Raji (cell line): ENCODE data around the gene MTMR12.

ENCODE experiments used
- POLR2A ChIP-seq: IDR thresholded peaks from 2 replicates; pipeline ENCODE4 v1.6.1; 2011; ENCODE audit warnings: low read depth, low read length, control low read depth; ENCODE audit not compliant: insufficient read depth

Gene MTMR12

GRCh38 chr5:32193591-32193990 is 119.1 kb downstream of the MTMR12 start:
- no peak for TF ChIP-seq POLR2A

- no peak for TF ChIP-seq POLR2A
Measured at GRCh38 chr5:32190095-32190494, 122.6 kb downstream of the MTMR12 start.

GRCh38 chr5:32187675-32188074 is 125.1 kb downstream of the MTMR12 start:
- no peak for TF ChIP-seq POLR2A

- no peak for TF ChIP-seq POLR2A
Measured at GRCh38 chr5:32182463-32183063, 130.2 kb downstream of the MTMR12 start.
